Panc1 (cell line): Measurements from ENCODE around the gene KIRREL3. TPM values are rescaled to one million over a fixed set of nuclear protein-coding genes. Genes with fewer than 3 reads are reported as not detected.
A peak's percentile ranks its signal among the peaks of the same experiment; 100 is the strongest.

Experiments used
- ATAC-seq: fragments of 200-7000 bp; cut with Tn5 transposase; 2 replicates; pipeline ENCODE4 v1.9.1; 2020; ENCODE audit warnings: mild to moderate bottlenecking, moderate library complexity
- BruUV-seq: library from RNA; stranded (reverse); fragments of 400-500 nt; replicated peaks from 2 replicates; lab custom pipeline; 2021; lab: Mats Ljungman, UMichigan
- CTCF ChIA-PET: fragments of 300-600 bp; sonication (Branson Sonifier 250); formaldehyde crosslinking; loops from one replicate; lab custom pipeline; 2022; ENCODE audit warnings: antibody characterized with exemption; lab: Charles Lee
- POLR2A ChIA-PET: fragments of 300-600 bp; sonication (Branson Sonifier 250); formaldehyde crosslinking; loops from one replicate; lab custom pipeline; 2022; ENCODE audit warnings: antibody characterized with exemption; lab: Charles Lee
- DNase-seq: peaks from one replicate; pipeline ENCODE4 v3.0.0-alpha.2; 2010; ENCODE audit warnings: low read depth, low spot score
- H3K27ac ChIP-seq: 2 replicates; pipeline ENCODE4 v1.5.1; 2011; ENCODE audit warnings: mild to moderate bottlenecking, low read length, inconsistent platforms
- H3K27me3 ChIP-seq: fragments of 200-500 bp; sonication (Bioruptor generic); 2 replicates; pipeline ENCODE4 v1.6.0; 2014; ENCODE audit warnings: low read length, inconsistent platforms; ENCODE audit not compliant: control insufficient read depth, insufficient read depth
- H3K36me3 ChIP-seq: fragments of 200-500 bp; sonication (Bioruptor generic); 2 replicates; pipeline ENCODE4 v1.5.1; 2014; ENCODE audit warnings: inconsistent platforms, mild to moderate bottlenecking, low read length, moderate library complexity; ENCODE audit not compliant: control insufficient read depth, insufficient read depth
- H3K4me1 ChIP-seq: 2 replicates; pipeline ENCODE4 v1.5.1; 2011; ENCODE audit warnings: inconsistent platforms, mild to moderate bottlenecking, low read length, moderate library complexity; ENCODE audit not compliant: control insufficient read depth, insufficient read depth
- H3K4me3 ChIP-seq, 2 experiments: 2 replicates each; pipeline ENCODE4 v1.5.1; 2011 to 2012; ENCODE audit warnings: low read depth in 2 of 2, low read length in 2 of 2, mild to moderate bottlenecking in 2 of 2, inconsistent platforms in 1 of 2, moderate library complexity in 1 of 2
- H3K9me3 ChIP-seq: fragments of 200-500 bp; sonication (Bioruptor generic); 2 replicates; pipeline ENCODE4 v1.5.1; 2014; ENCODE audit warnings: low read depth, mild to moderate bottlenecking, inconsistent platforms, low read length, moderate library complexity; ENCODE audit not compliant: control insufficient read depth, insufficient read depth
- CTCF ChIP-seq: fragments of 450-650 bp; IDR thresholded peaks from 2 replicates; pipeline ENCODE4 v1.5.1; 2017; ENCODE audit warnings: mild to moderate bottlenecking
- POLR2AphosphoS5 ChIP-seq: IDR thresholded peaks from 2 replicates; pipeline ENCODE4 v1.6.1; 2012; ENCODE audit warnings: mild to moderate bottlenecking, low read depth, low read length, moderate library complexity
- REST ChIP-seq, 2 experiments: IDR thresholded peaks; 2 replicates each; pipeline ENCODE4 v1.6.1; 2011 to 2012; ENCODE audit warnings: low read depth in 2 of 2, control low read depth in 1 of 2, low read length in 1 of 2, mild to moderate bottlenecking in 1 of 2, moderate library complexity in 1 of 2; ENCODE audit not compliant: insufficient read depth in 1 of 2
- SIN3A ChIP-seq: IDR thresholded peaks from 2 replicates; pipeline ENCODE4 v1.6.1; 2012; ENCODE audit warnings: low read depth, mild to moderate bottlenecking, low read length, moderate library complexity, borderline replicate concordance; ENCODE audit not compliant: insufficient read depth
- TCF7L2 ChIP-seq: IDR thresholded peaks from 2 replicates; pipeline ENCODE4 v1.6.1; 2011; ENCODE audit warnings: mild to moderate bottlenecking, low read depth, low read length, inconsistent platforms
- in situ Hi-C: cut with HindIII; loops from 2 replicates; pipeline ENCODE4 v1.10.0; 2016; ENCODE audit warnings: low sequenced_read_pairs, low pct_unique_long_range_greater_than_20kb
- intact Hi-C: fragments of 100-400 bp; cut with micrococcal nuclease; formaldehyde crosslinking; loops from one replicate; pipeline ENCODE4 v1.10.0; 2022; ENCODE audit not compliant: unreplicated experiment
- total RNA-seq: library from RNA; stranded (reverse); gene quantifications from one replicate; pipeline ENCODE4 v1.2.1, GENCODE V29; 2021; ENCODE audit not compliant: unreplicated experiment

The KIRREL3 gene
- total RNA-seq, 1 experiment from 2014 or later, result 0.36 TPM

- intact Hi-C loops (no loop called here), in situ Hi-C loops (no loop called here)
- DNase-seq (no peak), ATAC-seq (no peak)
- Histone ChIP-seq H3K27me3 (0 out of 2 replicates have a peak, but pooled peaks cover 2% of the 10 kb centered on the region), H3K4me3 (no peak overlapping the region), H3K27ac (no peak overlapping the region), H3K4me1 (no peaks in the 10 kb centered on the region), H3K9me3 (no peaks in the 10 kb centered on the region), H3K36me3 (no peaks in the 10 kb centered on the region)
- no peak for TF ChIP-seq SIN3A
- TF ChIP-seq TCF7L2, result no peak
- TF ChIP-seq CTCF, result no peak
- TF ChIP-seq POLR2AphosphoS5, result no peak
- no peak for TF ChIP-seq REST (IDR thresholded peaks at IDR 0.05; ENCODE audit: insufficient read depth in 1 of 2, low read depth in 2 of 2, low read length in 1 of 2)
- no TSS peak for BruUV-seq
- ChIA-PET POLR2A (no interaction called here), CTCF (no interaction called here)
Measured at GRCh38 chr11:126939552-126939951, 61.0 kb downstream of the KIRREL3 start.

- CTCF ChIA-PET, result no interaction called here
Measured at GRCh38 chr11:126938718-126939117, 61.9 kb downstream of the KIRREL3 start.

More at GRCh38 chr11:126938718-126939117, 61.9 kb downstream of the KIRREL3 start:
- no peaks in the 10 kb centered on the region for H3K4me1 ChIP-seq
- H3K4me3 ChIP-seq, result no peak overlapping the region
- H3K27me3 ChIP-seq, result 0 out of 2 replicates have a peak, but pooled peaks cover 2% of the 10 kb centered on the region
- no peak for TF ChIP-seq POLR2AphosphoS5
- no peak for TF ChIP-seq TCF7L2
- no peak for TF ChIP-seq CTCF
- no peak for TF ChIP-seq SIN3A
- TF ChIP-seq REST (IDR thresholded peaks at IDR 0.05; ENCODE audit: insufficient read depth in 1 of 2, low read depth in 2 of 2, low read length in 1 of 2), result 0 out of 4 replicates have a peak, but pooled peaks of 1 of the 2 experiments have one; percentile 38
- no peaks in the 10 kb centered on the region for H3K36me3 ChIP-seq
- DNase-seq (no peak), ATAC-seq (no peak)
- H3K27ac ChIP-seq, result no peak overlapping the region
- intact Hi-C loops, result no loop called here
- in situ Hi-C loops, result no loop called here
- no peaks in the 10 kb centered on the region for H3K9me3 ChIP-seq
- POLR2A ChIA-PET, result no interaction called here
- no TSS peak for BruUV-seq
